Caco-2 (cell line): ENCODE results near the gene KRIT1. TPM values are rescaled to one million over a fixed set of nuclear protein-coding genes. Genes with fewer than 3 reads are reported as not detected.
A peak's percentile ranks its signal among the peaks of the same experiment; 100 is the strongest.

Experiments used
- BruUV-seq: library from RNA; stranded (reverse); fragments of 400-500 nt; replicated peaks from 2 replicates; lab custom pipeline; 2021; lab: Mats Ljungman, UMichigan
- CTCF ChIA-PET: fragments of 300-600 bp; sonication (Branson Sonifier 250); formaldehyde crosslinking; loops from one replicate; lab custom pipeline; 2022; ENCODE audit warnings: antibody characterized with exemption; lab: Charles Lee
- POLR2A ChIA-PET: fragments of 300-600 bp; sonication (Branson Sonifier 250); formaldehyde crosslinking; loops from one replicate; lab custom pipeline; 2022; ENCODE audit warnings: antibody characterized with exemption; lab: Charles Lee
- DNase-seq, 2 experiments: peaks; one replicate each; pipeline versions ENCODE4 v3.0.0 to v3.0.0-alpha.2; 2020 to 2022
- H3K27me3 ChIP-seq: replicated peaks from 2 replicates; pipeline ENCODE4 v1.6.0; 2011; ENCODE audit warnings: low read length; ENCODE audit not compliant: control insufficient read depth, insufficient read depth
- H3K36me3 ChIP-seq: 2 replicates; pipeline ENCODE4 v1.5.1; 2011; ENCODE audit warnings: low read length; ENCODE audit not compliant: control insufficient read depth, insufficient read depth
- H3K4me1 ChIP-seq: fragments of 250-450 bp; sonication (Bioruptor Pico); 2 replicates; pipeline ENCODE4 v1.5.1; 2020; ENCODE audit warnings: mild to moderate bottlenecking
- H3K4me3 ChIP-seq: 2 replicates; pipeline ENCODE4 v1.5.1; 2011; ENCODE audit warnings: low read depth, mild to moderate bottlenecking, control low read depth, low read length
- H3K9me3 ChIP-seq: fragments of 250-450 bp; sonication (Bioruptor Pico); 2 replicates; pipeline ENCODE4 v1.5.1; 2020; ENCODE audit warnings: mild to moderate bottlenecking, moderate library complexity
- H3K27ac Mint-ChIP-seq: one replicate; pipeline ENCODE4 v1.8.0; 2022; ENCODE audit warnings: mixed read lengths; ENCODE audit not compliant: unreplicated experiment
- H3K27me3 Mint-ChIP-seq: one replicate; pipeline ENCODE4 v1.8.0; 2022; ENCODE audit warnings: mixed read lengths; ENCODE audit not compliant: insufficient read depth, unreplicated experiment
- H3K36me3 Mint-ChIP-seq: one replicate; pipeline ENCODE4 v1.8.0; 2022; ENCODE audit warnings: mild to moderate bottlenecking, mixed read lengths; ENCODE audit not compliant: insufficient read depth, unreplicated experiment
- H3K4me1 Mint-ChIP-seq: one replicate; pipeline ENCODE4 v1.8.0; 2022; ENCODE audit warnings: low read depth, mixed read lengths; ENCODE audit not compliant: unreplicated experiment
- H3K4me3 Mint-ChIP-seq: one replicate; pipeline ENCODE4 v1.8.0; 2022; ENCODE audit warnings: mild to moderate bottlenecking, moderate library complexity, mixed read lengths; ENCODE audit not compliant: unreplicated experiment
- H3K9me3 Mint-ChIP-seq: one replicate; pipeline ENCODE4 v1.8.0; 2022; ENCODE audit warnings: mixed read lengths; ENCODE audit not compliant: unreplicated experiment
- intact Hi-C: fragments of 100-400 bp; cut with micrococcal nuclease; formaldehyde crosslinking; loops from one replicate; pipeline ENCODE4 v1.10.0; 2022; ENCODE audit not compliant: unreplicated experiment
- total RNA-seq: library from RNA; stranded (reverse); gene quantifications from 2 replicates; pipeline ENCODE4 v1.2.3, GENCODE V29; 2022
- TF ChIP-seq, protein P1 (sequence below), 2 experiments: fragments of 200-600 bp in 1 of 2; IDR thresholded peaks; 1 replicate in 1 of 2; 2 replicates in 1 of 2; pipeline versions ENCODE4 v1.5.1 to v1.8.0; 2011 to 2022; ENCODE audit warnings: antibody characterized with exemption in 1 of 2, control low read depth in 1 of 2, inconsistent platforms in 1 of 2, low read depth in 1 of 2, low read length in 1 of 2, mild to moderate bottlenecking in 1 of 2, moderate library complexity in 1 of 2; ENCODE audit not compliant: insufficient read depth in 1 of 2, severe bottlenecking in 1 of 2, unreplicated experiment in 1 of 2

KRIT1 gene
- total RNA-seq, 1 experiment from 2014 or later = 54.4 TPM

DNA sequence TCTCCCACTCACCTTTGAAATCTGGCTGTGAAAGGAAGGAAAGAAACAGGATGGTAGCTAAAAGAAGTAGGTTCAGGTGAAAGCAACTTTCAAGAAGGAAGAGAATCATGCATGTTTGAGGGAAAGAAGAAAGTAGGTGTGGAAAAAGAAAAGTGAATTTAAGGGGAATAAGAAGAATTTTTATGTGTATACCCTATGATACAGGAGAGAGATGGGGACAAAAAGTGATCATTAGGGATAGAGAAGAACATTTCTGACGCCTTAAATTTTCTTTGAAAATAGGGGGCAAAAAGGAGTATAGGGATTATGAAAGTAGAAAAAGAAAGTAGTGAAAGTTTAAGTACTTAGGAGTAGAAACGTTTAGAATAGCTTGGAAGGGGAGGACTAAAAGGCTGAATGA, 15.2 kb downstream of the KRIT1 start:
- ChIA-PET POLR2A (no interaction called here), CTCF (no interaction called here)
- no TSS peak for BruUV-seq
- no peak overlapping the region for H3K4me3 ChIP-seq
- Mint-ChIP-seq H3K9me3 (no peaks in the 10 kb centered on the region), H3K36me3 (peaks cover 64% of the 10 kb centered on the region), H3K27ac (no peak overlapping the region), H3K4me3 (no peak overlapping the region), H3K27me3 (no peaks in the 10 kb centered on the region), H3K4me1 (no peaks in the 10 kb centered on the region)
- no peaks in the 10 kb centered on the region; the same call in 1 of the 2 replicates for H3K36me3 ChIP-seq
- no peaks in the 10 kb centered on the region for H3K9me3 ChIP-seq
- no peak for DNase-seq
- no peaks in the 10 kb centered on the region for H3K4me1 ChIP-seq
- intact Hi-C loops = no loop called here
- H3K27me3 ChIP-seq = no peaks in the 10 kb centered on the region
- TF ChIP-seq, protein P1, sequence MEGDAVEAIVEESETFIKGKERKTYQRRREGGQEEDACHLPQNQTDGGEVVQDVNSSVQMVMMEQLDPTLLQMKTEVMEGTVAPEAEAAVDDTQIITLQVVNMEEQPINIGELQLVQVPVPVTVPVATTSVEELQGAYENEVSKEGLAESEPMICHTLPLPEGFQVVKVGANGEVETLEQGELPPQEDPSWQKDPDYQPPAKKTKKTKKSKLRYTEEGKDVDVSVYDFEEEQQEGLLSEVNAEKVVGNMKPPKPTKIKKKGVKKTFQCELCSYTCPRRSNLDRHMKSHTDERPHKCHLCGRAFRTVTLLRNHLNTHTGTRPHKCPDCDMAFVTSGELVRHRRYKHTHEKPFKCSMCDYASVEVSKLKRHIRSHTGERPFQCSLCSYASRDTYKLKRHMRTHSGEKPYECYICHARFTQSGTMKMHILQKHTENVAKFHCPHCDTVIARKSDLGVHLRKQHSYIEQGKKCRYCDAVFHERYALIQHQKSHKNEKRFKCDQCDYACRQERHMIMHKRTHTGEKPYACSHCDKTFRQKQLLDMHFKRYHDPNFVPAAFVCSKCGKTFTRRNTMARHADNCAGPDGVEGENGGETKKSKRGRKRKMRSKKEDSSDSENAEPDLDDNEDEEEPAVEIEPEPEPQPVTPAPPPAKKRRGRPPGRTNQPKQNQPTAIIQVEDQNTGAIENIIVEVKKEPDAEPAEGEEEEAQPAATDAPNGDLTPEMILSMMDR (IDR thresholded peaks at IDR 0.05; ENCODE audit: insufficient read depth in 1 of 2, low read depth in 1 of 2, low read length in 1 of 2, severe bottlenecking in 1 of 2, unreplicated experiment in 1 of 2) = no peak

DNA sequence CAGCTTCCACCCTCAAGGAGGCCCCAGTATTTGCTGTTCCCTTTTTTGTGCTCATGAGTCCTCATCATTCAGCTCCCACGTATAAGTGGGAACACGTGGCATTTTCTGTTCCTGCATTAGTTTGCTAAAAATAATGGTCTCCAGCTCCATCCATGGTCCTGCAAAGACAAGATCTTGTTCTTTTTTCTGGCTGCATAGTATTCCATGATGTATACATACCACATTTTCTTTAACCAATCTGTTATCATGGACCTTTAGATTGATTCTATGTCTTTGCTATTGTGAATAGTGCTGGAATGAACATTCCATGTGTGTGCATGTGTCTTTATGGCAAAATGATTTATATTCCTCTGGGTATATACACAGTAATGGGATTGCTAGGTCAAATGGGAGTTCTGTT, 17.0 kb downstream of the KRIT1 start:
- no peaks in the 10 kb centered on the region; the same call in 1 of the 2 replicates for H3K36me3 ChIP-seq

DNA sequence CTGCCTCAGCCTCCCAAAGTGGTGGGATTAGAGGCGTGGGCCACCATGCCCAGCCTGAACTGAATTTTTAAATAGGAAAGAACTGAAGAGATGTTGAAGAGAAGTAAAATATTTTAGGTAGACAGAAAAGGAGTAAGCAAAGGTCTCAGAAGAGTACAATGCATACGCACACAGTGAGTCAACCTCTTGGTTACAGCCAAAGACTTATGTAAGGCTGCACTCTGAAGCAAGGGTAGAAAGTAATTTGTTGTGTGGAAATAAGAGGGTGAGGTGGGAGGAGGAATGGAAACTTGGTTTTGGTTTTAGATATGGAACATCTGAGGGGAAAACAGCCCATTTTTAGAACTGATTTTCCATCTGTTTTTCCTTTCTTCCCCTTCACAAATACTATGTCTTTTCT, 17.6 kb downstream of the KRIT1 start:
- Mint-ChIP-seq H3K36me3 (peaks cover 57% of the 10 kb centered on the region), H3K27ac (no peak overlapping the region), H3K4me3 (no peak overlapping the region), H3K9me3 (no peaks in the 10 kb centered on the region), H3K4me1 (no peaks in the 10 kb centered on the region), H3K27me3 (no peaks in the 10 kb centered on the region)
- H3K27me3 ChIP-seq = no peaks in the 10 kb centered on the region
- ChIA-PET CTCF (no interaction called here), POLR2A (no interaction called here)
- TF ChIP-seq, protein P1 (IDR thresholded peaks at IDR 0.05; ENCODE audit: insufficient read depth in 1 of 2, low read depth in 1 of 2, low read length in 1 of 2, severe bottlenecking in 1 of 2, unreplicated experiment in 1 of 2) = no peak
- no peaks in the 10 kb centered on the region for H3K4me1 ChIP-seq
- intact Hi-C loops = no loop called here
- H3K36me3 ChIP-seq = no peaks in the 10 kb centered on the region; the same call in 1 of the 2 replicates
- no peak for DNase-seq
- no TSS peak for BruUV-seq
- H3K4me3 ChIP-seq = no peak overlapping the region
- H3K9me3 ChIP-seq = no peaks in the 10 kb centered on the region

More for the DNA sequence above, 17.0 kb downstream of the KRIT1 start:
- no peak overlapping the region for H3K4me3 ChIP-seq
- Mint-ChIP-seq H3K4me1 (no peaks in the 10 kb centered on the region), H3K36me3 (peaks cover 63% of the 10 kb centered on the region), H3K27ac (no peak overlapping the region), H3K9me3 (no peaks in the 10 kb centered on the region), H3K27me3 (no peaks in the 10 kb centered on the region), H3K4me3 (no peak overlapping the region)
- CTCF ChIA-PET = no interaction called here
- H3K4me1 ChIP-seq = no peaks in the 10 kb centered on the region
- no peaks in the 10 kb centered on the region for H3K9me3 ChIP-seq
- POLR2A ChIA-PET = no interaction called here
- BruUV-seq = TSS peak; percentile 12
- TF ChIP-seq, protein P1 (IDR thresholded peaks at IDR 0.05; ENCODE audit: insufficient read depth in 1 of 2, low read depth in 1 of 2, low read length in 1 of 2, severe bottlenecking in 1 of 2, unreplicated experiment in 1 of 2) = no peak
- no peaks in the 10 kb centered on the region for H3K27me3 ChIP-seq
- intact Hi-C loops = no loop called here
- no peak for DNase-seq
